Stimulated activated naive CD4-positive, alpha-beta T cell treated with Interleukin-2 at 50 U/mL for 16 hours (primary cell): ENCODE results near the gene MYRIP.

Experiments
- DNase-seq: peaks from one replicate; lab custom pipeline; 2025; lab: John Stamatoyannopoulos, UW

The MYRIP gene

GRCh38 chr3:40292637-40293349, 483.4 kb downstream of the MYRIP start:
- DNase-seq, result no peak

GRCh38 chr3:40294434-40294833, 485.0 kb downstream of the MYRIP start:
- no peak for DNase-seq

GRCh38 chr3:40298075-40298474, 488.7 kb downstream of the MYRIP start:
- no peak for DNase-seq

GRCh38 chr3:40299130-40299720, 489.8 kb downstream of the MYRIP start:
- no peak for DNase-seq

- no peak for DNase-seq
Measured at GRCh38 chr3:40299721-40300335, 490.4 kb downstream of the MYRIP start.

GRCh38 chr3:40302784-40303183, 493.4 kb downstream of the MYRIP start:
- no peak for DNase-seq

- no peak for DNase-seq
Measured at GRCh38 chr3:40304352-40304751, 494.9 kb downstream of the MYRIP start.

GRCh38 chr3:40306336-40306735, 496.9 kb downstream of the MYRIP start:
- DNase-seq, result no peak

- no peak for DNase-seq
Measured at GRCh38 chr3:40307176-40307575, 497.8 kb downstream of the MYRIP start.

GRCh38 chr3:40308725-40309417, 499.5 kb downstream of the MYRIP start:
- DNase-seq, result no peak

GRCh38 chr3:40309418-40309924, 500.1 kb downstream of the MYRIP start, which contains the start of gene EIF1B:
Gene EIF1B (plus strand): TSS chr3:40309707. CDS start chr3:40309942, 235 bp downstream.
- DNase-seq, result peak; percentile 97
